Stimulated activated CD4-positive, alpha-beta T cell treated with anti-CD3 and anti-CD28 coated beads, Interleukin-15, amount 100 ng/mL, for 1 hour (primary cell): ENCODE results near the gene ABCC4.

Experiments used
- DNase-seq, 2 donors: peaks; one replicate each; pipeline ENCODE4 v3.0.0-alpha.2; 2020; ENCODE audit warnings: low read depth in 1 of 2, low spot score in 1 of 2

Gene ABCC4

DNA sequence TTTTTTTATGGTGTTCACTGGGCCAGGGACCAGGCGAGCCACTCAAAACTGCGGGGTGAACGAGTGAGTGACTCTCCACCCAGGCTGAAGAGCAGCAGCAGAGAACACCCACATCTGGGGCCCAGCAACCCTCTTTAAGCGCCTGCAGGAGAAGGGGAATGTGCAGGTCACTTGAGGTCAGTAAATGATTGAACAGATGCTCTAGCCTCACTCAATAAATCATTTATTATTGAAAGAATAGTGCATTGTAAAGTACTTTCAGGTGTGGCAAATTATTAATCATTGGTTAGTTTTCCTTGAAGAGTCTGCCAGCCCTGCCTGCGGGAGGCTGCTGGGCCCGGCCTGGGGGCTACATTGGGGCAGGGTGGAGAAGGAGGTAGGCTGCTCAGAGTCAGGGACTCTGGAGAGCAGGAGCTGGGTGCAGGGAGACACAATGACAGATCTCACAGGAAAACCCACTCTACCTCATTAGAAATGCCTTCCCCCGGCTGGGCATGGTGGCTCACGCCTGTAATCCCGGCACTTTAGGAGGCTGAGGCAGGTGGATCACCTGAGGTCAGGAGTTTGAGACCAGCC lies 42.5 kb downstream of the ABCC4 start:
- DNase-seq: no peak

GRCh38 chr13:95258098-95258497 lies 43.2 kb downstream of the ABCC4 start:
- no peak for DNase-seq

DNA sequence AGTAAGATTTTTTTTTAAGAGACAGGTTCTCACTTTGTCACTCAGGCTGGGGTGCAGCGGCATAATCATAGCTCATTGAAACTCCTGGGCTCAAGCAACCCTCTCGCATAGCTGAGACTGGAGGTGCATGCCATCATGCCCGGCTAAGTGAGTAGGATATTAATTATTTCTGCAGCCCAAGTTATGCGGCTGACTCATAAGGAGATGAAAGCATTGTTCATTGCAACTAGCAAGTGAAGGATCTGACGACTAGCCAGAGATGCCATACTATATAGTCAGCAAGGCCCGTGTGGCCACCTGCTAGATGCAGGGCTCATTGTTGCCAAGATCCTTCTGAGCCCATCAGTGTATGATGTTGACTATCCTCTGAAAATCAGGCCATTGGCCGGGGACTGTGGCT lies 45.2 kb downstream of the ABCC4 start:
- DNase-seq: no peak

- DNase-seq: no peak
These were observed 46.0 kb downstream of the ABCC4 start for GRCh38 chr13:95255072-95255732.

GRCh38 chr13:95254339-95254738 lies 46.9 kb downstream of the ABCC4 start:
- no peak for DNase-seq

- DNase-seq: no peak
These were observed 48.2 kb downstream of the ABCC4 start for GRCh38 chr13:95253033-95253432.

GRCh38 chr13:95251641-95252040 lies 49.6 kb downstream of the ABCC4 start:
- DNase-seq: no peak

DNA sequence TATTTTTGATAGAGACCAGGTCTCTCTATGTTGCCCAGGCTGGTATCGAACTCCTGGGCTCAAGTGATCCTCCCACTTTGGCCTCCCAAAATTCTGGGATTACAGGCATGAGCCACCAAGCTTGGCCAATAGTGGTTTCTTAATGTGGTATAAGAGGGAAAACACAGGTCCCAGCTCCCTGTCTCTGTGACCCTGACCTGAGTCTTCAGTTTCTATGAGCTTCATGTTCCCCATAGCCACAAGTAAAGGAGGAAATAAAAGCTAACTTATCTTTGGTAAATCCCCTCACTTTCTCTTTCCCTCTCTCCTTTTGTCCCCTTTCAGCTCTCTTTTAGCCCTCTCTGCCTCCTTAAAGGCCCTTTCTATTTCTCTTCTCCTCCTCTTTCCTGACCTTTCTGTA lies 50.3 kb downstream of the ABCC4 start:
- DNase-seq: no peak

DNA sequence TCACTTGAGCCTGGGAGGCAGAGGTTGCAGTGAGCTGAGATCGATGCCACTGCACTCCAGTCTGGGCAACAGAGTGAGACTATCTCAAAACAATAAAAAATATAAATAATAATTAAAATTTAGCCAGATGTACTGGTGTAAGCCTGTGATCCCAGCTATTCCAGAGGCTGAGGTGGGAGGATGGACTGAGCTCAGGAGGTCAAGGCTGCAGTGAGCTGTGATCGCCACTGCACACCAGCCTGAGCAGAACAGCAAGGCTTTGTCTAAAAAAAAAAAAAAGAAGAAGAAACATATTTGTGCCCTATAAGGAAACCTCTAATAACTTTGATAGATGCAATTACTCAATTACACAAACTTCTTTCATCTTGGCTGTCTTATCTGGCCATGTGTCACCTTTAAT lies 52.3 kb downstream of the ABCC4 start:
- DNase-seq: no peak

DNA sequence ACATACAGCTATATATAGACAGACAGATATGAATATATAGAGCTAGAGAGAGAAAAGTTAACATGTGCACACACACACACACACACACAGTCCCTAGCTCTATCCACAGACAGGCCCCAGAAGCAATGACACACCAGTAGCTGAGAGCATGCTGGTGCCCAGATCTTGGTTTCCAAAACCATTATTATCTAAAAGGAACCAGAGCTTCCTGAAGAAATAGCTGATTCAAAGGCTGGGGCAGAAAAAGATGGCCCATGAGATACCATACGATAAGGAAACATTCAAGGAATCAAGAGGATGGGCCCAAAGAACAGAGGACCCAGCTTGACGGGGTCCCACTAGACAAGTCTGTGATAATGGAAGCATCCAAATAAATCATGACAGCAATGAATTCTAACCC lies 53.4 kb downstream of the ABCC4 start:
- no peak for DNase-seq

- no peak for DNase-seq
These were observed 54.1 kb downstream of the ABCC4 start for GRCh38 chr13:95247171-95247570.

DNA sequence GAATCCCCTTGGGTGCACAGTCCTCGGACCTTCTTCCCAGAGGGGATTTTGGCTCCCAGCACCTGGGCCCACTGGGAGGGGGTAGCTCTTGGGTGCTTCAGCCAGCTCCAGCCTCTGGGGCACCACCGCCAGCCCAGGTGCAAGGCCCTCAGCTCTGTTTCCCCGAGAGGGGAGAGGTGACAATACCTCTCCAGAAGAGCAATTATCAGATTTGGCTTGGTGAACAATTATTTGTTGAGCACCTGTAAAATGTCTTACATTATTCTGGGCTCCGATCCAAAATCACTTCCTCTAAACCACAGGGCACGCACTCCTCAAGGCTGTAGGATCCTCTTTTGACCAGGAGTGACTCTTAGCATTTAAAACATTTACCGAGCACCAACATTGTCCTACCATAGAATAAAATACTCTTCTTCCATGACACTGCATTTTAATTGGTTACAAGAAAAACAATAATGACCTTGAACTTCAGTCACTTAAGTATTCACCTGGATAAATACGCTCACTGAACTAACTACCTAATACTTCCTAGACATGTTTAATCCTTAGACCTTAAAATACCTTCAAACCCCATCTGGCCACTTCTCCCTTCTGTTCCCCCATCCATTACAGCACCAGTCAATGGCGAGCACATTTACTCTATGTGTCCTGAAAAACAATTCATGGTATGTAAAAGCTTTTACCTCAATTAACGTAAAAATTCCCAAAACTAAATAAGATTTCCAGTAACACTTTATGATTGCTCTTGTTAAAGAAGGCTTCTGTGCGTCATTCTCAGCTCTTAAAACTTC lies 54.8 kb downstream of the ABCC4 start:
- DNase-seq: no peak

GRCh38 chr13:95245071-95245470 lies 56.2 kb downstream of the ABCC4 start:
- DNase-seq: no peak

DNA sequence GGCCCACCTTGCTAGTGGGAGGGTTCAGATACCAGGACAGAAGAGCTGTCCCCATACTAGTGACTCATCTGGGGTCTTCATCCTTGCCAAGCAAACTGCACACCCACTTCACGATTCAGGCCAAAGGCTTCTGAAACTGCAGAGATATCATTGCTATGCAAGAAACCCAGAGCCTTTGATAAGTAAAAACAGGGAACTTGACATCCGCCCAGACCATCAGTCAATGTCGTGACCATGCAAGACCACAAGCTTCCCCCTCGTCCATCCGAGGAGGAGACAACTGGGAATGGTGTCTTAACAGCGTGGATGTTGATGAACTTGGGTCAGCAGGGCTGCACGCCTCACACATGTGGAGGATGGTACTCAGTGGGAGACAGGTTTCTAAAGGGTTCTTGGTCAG lies 58.0 kb downstream of the ABCC4 start:
- DNase-seq: no peak

GRCh38 chr13:95241321-95241720 lies 59.9 kb downstream of the ABCC4 start:
- DNase-seq: no peak

- DNase-seq: no peak
These were observed 62.0 kb downstream of the ABCC4 start for GRCh38 chr13:95239283-95239682.

DNA sequence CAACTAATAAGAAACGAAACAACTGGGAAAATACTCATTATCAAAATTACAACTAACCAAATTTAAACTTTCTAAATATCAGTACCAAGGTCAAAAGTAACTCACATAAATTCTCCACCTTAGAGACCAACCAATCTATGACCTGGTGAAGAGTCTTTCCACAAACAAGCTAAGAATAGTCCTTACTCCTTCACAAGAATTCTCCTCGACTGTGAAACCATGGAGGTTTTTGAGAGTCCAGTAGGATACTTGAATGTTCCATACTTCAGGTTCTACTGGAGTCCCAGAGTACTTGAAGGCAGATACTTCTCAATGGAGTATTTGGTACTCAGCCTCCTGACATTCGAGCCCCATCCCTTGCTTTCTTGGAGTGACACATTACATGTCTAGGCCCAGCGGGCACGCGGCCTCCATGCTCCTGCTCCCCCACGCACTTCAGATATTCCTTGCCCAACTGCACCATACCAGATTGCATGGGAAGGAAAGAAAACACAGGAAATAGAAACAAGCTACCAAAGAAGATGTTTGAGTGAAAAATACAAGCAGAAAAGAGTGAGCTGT lies 63.9 kb downstream of the ABCC4 start:
- DNase-seq: no peak

- DNase-seq: no peak
These were observed 64.5 kb downstream of the ABCC4 start for GRCh38 chr13:95236774-95237173.

- DNase-seq: no peak
These were observed 65.3 kb downstream of the ABCC4 start for GRCh38 chr13:95235974-95236373.

DNA sequence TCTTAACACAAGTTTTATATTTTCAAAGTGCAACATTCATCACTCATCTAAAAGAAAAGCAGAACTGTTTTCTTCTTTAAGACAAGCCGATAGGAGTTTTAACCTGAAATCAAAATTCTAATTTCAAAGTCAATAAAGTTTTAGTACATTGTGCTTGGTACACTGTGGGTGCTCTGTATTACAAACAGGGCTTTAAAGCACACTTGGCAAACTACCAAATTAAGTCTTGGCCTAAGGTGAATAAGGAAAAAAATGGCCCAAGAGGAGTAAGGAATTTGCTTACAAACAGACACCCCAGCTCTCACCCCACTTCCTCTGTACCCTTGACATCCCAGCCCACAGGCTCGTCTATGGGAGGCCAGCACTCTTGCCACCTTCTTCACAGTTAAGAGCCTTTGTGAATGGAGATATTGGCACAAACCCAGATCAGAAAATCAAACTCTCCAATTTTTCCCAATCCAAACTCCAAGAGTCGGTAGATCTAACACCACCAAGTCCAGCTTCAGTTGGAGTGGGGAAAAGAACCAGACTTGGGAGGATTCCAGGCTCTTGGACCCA lies 66.0 kb downstream of the ABCC4 start:
- DNase-seq: no peak

GRCh38 chr13:95234242-95234641 lies 67.0 kb downstream of the ABCC4 start:
- no peak for DNase-seq
